ENCODE data around the gene CD59.

The CD59 gene

DNA sequence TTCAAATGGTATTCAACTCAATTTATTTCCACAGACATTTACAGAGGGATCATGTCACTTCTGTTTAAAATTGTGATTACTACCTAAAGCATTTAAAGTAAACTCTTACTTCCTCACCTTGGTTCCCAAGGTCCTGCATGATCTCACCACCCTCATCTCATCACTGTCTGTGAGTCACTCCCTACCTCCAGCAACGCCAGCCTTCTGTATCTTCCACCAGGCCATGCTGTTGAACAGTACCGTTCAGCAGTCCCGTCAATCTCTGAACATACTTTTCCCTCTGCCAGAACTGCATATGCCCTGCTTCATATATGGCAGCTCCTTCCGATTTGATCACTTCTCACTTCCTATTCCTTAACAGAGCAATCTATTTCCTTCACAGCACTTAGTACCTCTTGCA, 36.1 kb upstream of the CD59 start:
- peaks cover 6% of the 10 kb centered on the region for H3K4me1 ChIP-seq (ENCODE audit: control insufficient read depth, insufficient read depth, low read length)
- H3K4me3 ChIP-seq (ENCODE audit: low read length): no peak overlapping the region
- H3K9ac ChIP-seq (ENCODE audit: low read length): no peak overlapping the region
- H3K27ac ChIP-seq (ENCODE audit: low read depth, low read length): no peak overlapping the region
- H3K27me3 ChIP-seq (ENCODE audit: control insufficient read depth, insufficient read depth, low read length): no peaks in the 10 kb centered on the region
- H3K36me3 ChIP-seq (ENCODE audit: control insufficient read depth, insufficient read depth, low read length): peaks cover 3% of the 10 kb centered on the region

- Histone ChIP-seq H3K4me3 (ENCODE audit: low read length) (no peak overlapping the region), H3K27ac (ENCODE audit: low read depth, low read length) (no peak overlapping the region), H3K9ac (ENCODE audit: low read length) (no peak overlapping the region), H3K36me3 (ENCODE audit: control insufficient read depth, insufficient read depth, low read length) (peaks cover 8% of the 10 kb centered on the region), H3K27me3 (ENCODE audit: control insufficient read depth, insufficient read depth, low read length) (no peaks in the 10 kb centered on the region), H3K4me1 (ENCODE audit: control insufficient read depth, insufficient read depth, low read length) (no peaks in the 10 kb centered on the region)
Measured at GRCh38 chr11:33770236-33770635, 34.0 kb upstream of the CD59 start.

- H3K4me1 ChIP-seq (ENCODE audit: control insufficient read depth, insufficient read depth, low read length): no peaks in the 10 kb centered on the region
- H3K4me3 ChIP-seq (ENCODE audit: low read length): no peak overlapping the region
- no peaks in the 10 kb centered on the region for H3K27me3 ChIP-seq (ENCODE audit: control insufficient read depth, insufficient read depth, low read length)
- no peak overlapping the region for H3K9ac ChIP-seq (ENCODE audit: low read length)
- H3K36me3 ChIP-seq (ENCODE audit: control insufficient read depth, insufficient read depth, low read length): peaks cover 8% of the 10 kb centered on the region
- H3K27ac ChIP-seq (ENCODE audit: low read depth, low read length): no peak overlapping the region
Measured at GRCh38 chr11:33769542-33769941, 33.3 kb upstream of the CD59 start.

DNA sequence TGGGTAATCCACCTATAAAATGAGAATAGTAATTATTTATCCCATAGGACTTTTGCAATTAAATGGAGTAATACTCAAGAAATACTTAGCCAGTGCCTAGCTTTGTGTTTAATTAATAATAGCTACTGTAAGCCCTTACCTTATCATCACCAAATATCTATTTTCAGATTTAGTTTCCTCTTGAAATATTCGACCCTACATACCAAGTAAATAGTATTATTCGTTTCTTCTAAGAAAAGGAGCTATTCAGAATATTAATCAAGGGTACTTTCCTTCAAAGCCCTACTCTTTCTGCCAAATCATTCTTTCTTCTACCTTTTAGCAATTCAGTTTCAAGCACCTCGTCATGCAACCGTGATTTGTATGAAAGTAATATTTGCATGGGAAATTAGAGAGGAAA, 31.4 kb upstream of the CD59 start:
- no peak overlapping the region for H3K27ac ChIP-seq (ENCODE audit: low read depth, low read length)
- H3K27me3 ChIP-seq (ENCODE audit: control insufficient read depth, insufficient read depth, low read length): no peaks in the 10 kb centered on the region
- peaks cover 8% of the 10 kb centered on the region for H3K36me3 ChIP-seq (ENCODE audit: control insufficient read depth, insufficient read depth, low read length)
- no peaks in the 10 kb centered on the region for H3K4me1 ChIP-seq (ENCODE audit: control insufficient read depth, insufficient read depth, low read length)
- H3K9ac ChIP-seq (ENCODE audit: low read length): no peak overlapping the region
- no peak overlapping the region for H3K4me3 ChIP-seq (ENCODE audit: low read length)

DNA sequence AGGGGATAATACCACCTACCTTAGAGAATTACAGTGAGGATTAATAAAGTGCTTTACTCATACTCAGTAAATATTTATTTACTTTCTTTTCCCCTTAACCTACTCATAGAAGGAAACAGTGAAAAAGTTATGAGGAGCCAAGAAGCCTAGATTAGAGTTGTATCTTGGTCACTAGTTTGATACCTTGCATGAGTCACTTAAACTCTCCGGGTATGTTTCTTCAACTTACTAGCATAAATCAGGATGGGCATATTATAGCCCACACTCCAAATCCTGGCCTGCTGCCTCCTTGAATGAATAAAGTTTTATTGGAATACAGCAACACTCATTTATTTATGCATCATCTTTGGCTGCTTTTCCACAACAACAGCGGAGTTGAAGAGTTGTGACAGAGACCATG, 29.9 kb upstream of the CD59 start:
- H3K27ac ChIP-seq (ENCODE audit: low read depth, low read length): no peak overlapping the region
- no peak overlapping the region for H3K9ac ChIP-seq (ENCODE audit: low read length)
- peaks cover 10% of the 10 kb centered on the region for H3K36me3 ChIP-seq (ENCODE audit: control insufficient read depth, insufficient read depth, low read length)
- no peaks in the 10 kb centered on the region for H3K27me3 ChIP-seq (ENCODE audit: control insufficient read depth, insufficient read depth, low read length)
- H3K4me3 ChIP-seq (ENCODE audit: low read length): no peak overlapping the region
- H3K4me1 ChIP-seq (ENCODE audit: control insufficient read depth, insufficient read depth, low read length): no peaks in the 10 kb centered on the region

- peaks cover 20% of the 10 kb centered on the region for H3K36me3 ChIP-seq (ENCODE audit: control insufficient read depth, insufficient read depth, low read length)
- H3K4me3 ChIP-seq (ENCODE audit: low read length): no peak overlapping the region
- H3K4me1 ChIP-seq (ENCODE audit: control insufficient read depth, insufficient read depth, low read length): no peaks in the 10 kb centered on the region
- H3K27me3 ChIP-seq (ENCODE audit: control insufficient read depth, insufficient read depth, low read length): no peaks in the 10 kb centered on the region
- no peak overlapping the region for H3K27ac ChIP-seq (ENCODE audit: low read depth, low read length)
- H3K9ac ChIP-seq (ENCODE audit: low read length): no peak overlapping the region
Measured at GRCh38 chr11:33761471-33761870, 25.2 kb upstream of the CD59 start.

DNA sequence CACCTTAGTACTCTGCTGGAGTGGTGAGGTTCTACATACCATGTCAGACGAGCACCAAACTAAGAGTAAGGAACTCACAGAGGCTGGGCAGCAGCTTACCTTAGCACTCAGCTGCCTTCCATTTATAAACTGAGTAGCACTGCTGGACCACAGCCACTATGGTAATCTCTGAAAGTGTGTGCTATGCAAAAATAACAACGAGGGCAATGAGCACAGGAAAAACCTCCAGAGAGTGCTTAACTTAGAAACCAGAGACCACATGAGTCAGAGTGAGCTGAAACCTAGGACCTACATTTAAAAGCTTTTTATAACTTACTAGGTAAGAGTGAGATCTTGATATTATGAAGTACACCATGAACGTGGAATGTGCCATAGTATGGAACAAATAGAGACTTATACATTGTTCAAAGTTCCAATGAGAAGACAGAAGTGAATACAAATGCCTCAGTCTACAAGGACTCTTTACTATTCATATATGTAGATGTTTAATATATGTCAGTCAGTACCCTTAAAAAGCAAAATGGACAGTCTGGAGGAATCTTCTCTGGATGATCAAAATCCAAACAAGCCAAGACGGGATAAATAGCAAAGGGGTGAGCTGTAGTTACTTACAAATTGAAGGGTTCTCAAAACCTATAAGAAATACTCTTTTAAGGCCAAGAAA, 17.2 kb upstream of the CD59 start:
- Histone ChIP-seq H3K27me3 (ENCODE audit: control insufficient read depth, insufficient read depth, low read length) (no peaks in the 10 kb centered on the region), H3K4me1 (ENCODE audit: control insufficient read depth, insufficient read depth, low read length) (no peaks in the 10 kb centered on the region), H3K9ac (ENCODE audit: low read length) (no peak overlapping the region), H3K4me3 (ENCODE audit: low read length) (no peak overlapping the region), H3K36me3 (ENCODE audit: control insufficient read depth, insufficient read depth, low read length) (peaks cover 19% of the 10 kb centered on the region), H3K27ac (ENCODE audit: low read depth, low read length) (no peak overlapping the region)

DNA sequence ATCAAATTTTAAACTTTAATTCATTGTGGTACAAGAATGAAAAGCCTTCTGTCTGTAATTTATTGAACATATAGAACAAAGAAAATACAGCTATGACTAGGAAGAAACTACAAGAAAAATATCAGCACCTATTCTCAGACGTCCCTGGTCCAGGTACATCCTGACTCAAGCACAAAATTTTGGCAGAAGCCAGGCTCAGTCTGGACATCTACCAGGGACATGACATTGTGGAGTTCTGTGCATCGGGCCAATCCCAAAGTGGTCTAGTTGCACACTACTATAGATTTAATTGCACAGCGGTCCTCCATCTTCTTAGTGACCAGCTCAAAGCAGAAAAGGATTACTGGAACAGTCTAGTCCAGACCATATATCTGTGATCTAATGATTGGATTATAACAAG, 15.7 kb upstream of the CD59 start:
- no peak overlapping the region for H3K27ac ChIP-seq (ENCODE audit: low read depth, low read length)
- H3K9ac ChIP-seq (ENCODE audit: low read length): no peak overlapping the region
- peaks cover 4% of the 10 kb centered on the region for H3K4me1 ChIP-seq (ENCODE audit: control insufficient read depth, insufficient read depth, low read length)
- H3K36me3 ChIP-seq (ENCODE audit: control insufficient read depth, insufficient read depth, low read length): peaks cover 14% of the 10 kb centered on the region
- no peak overlapping the region for H3K4me3 ChIP-seq (ENCODE audit: low read length)
- no peaks in the 10 kb centered on the region for H3K27me3 ChIP-seq (ENCODE audit: control insufficient read depth, insufficient read depth, low read length)

DNA sequence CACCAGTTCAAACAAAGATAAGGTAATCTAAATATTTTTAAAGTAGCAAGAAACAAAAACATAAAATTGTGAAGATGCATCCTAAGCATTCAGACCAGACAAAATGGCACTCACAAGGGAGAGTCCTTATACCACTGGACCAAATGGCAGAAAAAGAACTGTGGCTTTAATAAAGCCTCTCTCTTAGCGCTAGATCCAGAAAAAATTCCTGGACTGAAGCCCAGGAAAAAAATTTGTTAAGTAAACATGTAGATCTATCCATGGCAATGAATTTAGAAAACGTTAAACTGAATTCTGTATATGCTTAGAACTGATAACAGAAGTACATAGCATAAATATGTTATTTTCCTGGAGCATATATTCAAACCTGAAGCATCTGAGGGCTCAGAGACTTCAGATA, 11.8 kb upstream of the CD59 start:
- Histone ChIP-seq H3K27me3 (ENCODE audit: control insufficient read depth, insufficient read depth, low read length) (no peaks in the 10 kb centered on the region), H3K36me3 (ENCODE audit: control insufficient read depth, insufficient read depth, low read length) (peaks cover 9% of the 10 kb centered on the region)

DNA sequence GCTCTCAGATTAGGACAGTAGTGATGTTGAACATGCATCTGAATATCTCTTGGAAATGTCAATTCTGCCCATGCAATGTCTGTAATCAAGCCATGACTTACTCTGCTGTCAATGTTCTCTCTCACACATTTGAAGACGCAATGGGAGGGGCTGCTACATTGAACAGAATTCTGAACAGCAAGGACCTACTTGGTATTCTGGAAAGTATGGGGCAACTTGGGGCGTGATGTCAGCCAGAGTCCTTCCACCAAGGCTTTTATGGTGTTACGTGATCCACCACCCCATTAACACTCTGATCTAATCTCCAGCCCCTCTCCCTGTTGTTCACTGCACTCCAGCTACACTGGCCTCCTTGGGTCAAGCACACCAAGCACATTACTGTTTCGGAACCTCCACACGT, 7.1 kb upstream of the CD59 start:
- Histone ChIP-seq H3K4me3 (ENCODE audit: low read length) (no peak overlapping the region), H3K4me1 (ENCODE audit: control insufficient read depth, insufficient read depth, low read length) (peaks cover 4% of the 10 kb centered on the region), H3K36me3 (ENCODE audit: control insufficient read depth, insufficient read depth, low read length) (peaks cover 10% of the 10 kb centered on the region), H3K27ac (ENCODE audit: low read depth, low read length) (no peak overlapping the region), H3K27me3 (ENCODE audit: control insufficient read depth, insufficient read depth, low read length) (no peaks in the 10 kb centered on the region), H3K9ac (ENCODE audit: low read length) (no peak overlapping the region)

More for the DNA sequence above, 11.8 kb upstream of the CD59 start:
- Histone ChIP-seq H3K9ac (ENCODE audit: low read length) (no peak overlapping the region), H3K27ac (ENCODE audit: low read depth, low read length) (no peak overlapping the region), H3K4me3 (ENCODE audit: low read length) (no peak overlapping the region), H3K4me1 (ENCODE audit: control insufficient read depth, insufficient read depth, low read length) (peaks cover 4% of the 10 kb centered on the region)

DNA sequence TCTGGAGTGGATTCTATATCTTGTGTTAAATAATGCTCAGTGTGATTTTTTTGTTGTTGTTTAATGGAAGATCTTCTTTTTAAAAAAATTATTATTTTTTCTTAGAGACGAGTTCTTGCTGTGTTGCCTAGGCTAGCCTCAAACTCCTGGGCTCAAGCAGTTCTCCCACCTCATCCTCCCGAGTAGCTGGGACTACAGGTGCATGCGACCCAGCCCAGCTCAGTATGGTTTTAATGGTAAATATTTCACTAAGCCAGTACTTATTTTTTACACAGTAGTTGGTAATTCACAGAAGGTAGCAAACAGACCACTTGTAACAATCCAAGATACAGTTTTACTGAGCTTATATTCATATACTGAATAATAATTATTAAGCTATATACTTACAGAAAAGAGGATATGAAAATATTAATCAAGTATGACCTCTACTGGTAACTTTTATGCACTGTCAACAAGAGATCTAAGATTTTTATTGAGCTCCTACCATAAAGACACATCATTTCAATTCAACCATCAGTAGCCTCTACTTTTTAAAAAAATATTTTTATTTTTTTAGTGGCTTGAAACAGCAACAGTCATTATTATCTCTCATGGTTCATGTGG, 6.1 kb upstream of the CD59 start:
- H3K4me3 ChIP-seq (ENCODE audit: low read length): no peak overlapping the region
- H3K27me3 ChIP-seq (ENCODE audit: control insufficient read depth, insufficient read depth, low read length): no peaks in the 10 kb centered on the region
- H3K4me1 ChIP-seq (ENCODE audit: control insufficient read depth, insufficient read depth, low read length): no peaks in the 10 kb centered on the region
- H3K9ac ChIP-seq (ENCODE audit: low read length): no peak overlapping the region
- H3K27ac ChIP-seq (ENCODE audit: low read depth, low read length): no peak overlapping the region
- peaks cover 10% of the 10 kb centered on the region for H3K36me3 ChIP-seq (ENCODE audit: control insufficient read depth, insufficient read depth, low read length)

DNA sequence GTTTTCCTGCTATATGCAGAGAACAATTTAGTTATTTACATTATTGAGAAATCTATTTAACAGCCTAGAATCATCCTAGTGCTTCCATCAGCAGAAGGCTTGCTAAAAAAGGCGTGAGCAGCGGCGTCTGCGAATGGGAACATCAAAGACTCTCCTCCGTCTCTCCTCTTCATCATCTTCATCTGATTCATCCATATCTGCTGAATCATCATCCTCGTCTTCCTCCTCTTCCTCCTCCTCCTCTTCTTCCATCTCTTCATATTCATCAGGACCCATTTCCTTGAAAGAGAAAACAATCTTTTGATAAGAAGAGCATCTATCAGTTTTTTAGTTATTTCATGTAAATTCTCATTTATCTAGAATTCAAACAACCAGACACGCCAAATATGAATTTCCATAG, 5.6 kb upstream of the CD59 start:
- Histone ChIP-seq H3K9ac (ENCODE audit: low read length) (no peak overlapping the region), H3K27ac (ENCODE audit: low read depth, low read length) (no peak overlapping the region), H3K4me3 (ENCODE audit: low read length) (no peak overlapping the region), H3K27me3 (ENCODE audit: control insufficient read depth, insufficient read depth, low read length) (no peaks in the 10 kb centered on the region), H3K4me1 (ENCODE audit: control insufficient read depth, insufficient read depth, low read length) (peaks cover 2% of the 10 kb centered on the region), H3K36me3 (ENCODE audit: control insufficient read depth, insufficient read depth, low read length) (peaks cover 10% of the 10 kb centered on the region)

DNA sequence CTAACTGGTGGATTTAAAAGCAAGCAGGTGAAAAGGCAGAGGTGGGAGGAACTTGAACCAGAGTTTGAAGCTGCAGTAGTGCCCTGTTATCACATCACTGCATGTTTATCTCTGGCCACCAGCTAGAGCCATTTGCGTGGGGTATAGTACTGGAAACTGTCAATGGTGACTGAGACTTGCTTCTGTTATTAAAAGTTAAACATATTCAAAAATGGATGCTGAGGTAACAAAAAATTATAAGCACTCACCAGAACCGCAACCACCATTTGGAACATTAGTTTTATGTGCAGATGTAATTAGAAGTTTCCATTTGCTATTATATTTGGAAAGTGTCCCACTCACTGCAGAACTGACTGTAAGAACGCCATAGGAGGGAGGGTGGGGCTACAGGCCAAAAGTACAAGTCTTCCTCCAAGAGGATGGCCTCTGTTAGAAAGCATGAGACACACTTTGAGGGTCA, 1.2 kb upstream of the CD59 start:
- Histone ChIP-seq H3K36me3 (ENCODE audit: control insufficient read depth, insufficient read depth, low read length) (no peaks in the 10 kb centered on the region), H3K4me3 (ENCODE audit: low read length) (peak overlapping the region; percentile 89), H3K27me3 (ENCODE audit: control insufficient read depth, insufficient read depth, low read length) (no peaks in the 10 kb centered on the region), H3K9ac (ENCODE audit: low read length) (no peak overlapping the region), H3K4me1 (ENCODE audit: control insufficient read depth, insufficient read depth, low read length) (peaks cover 5% of the 10 kb centered on the region), H3K27ac (ENCODE audit: low read depth, low read length) (no peak overlapping the region)

Measured in rectal smooth muscle tissue (tissue), 1 donor.